HCT116 (cell line): Measurements from ENCODE around the gene SMURF1. TPM values are rescaled to one million over a fixed set of nuclear protein-coding genes. Genes with fewer than 3 reads are reported as not detected.
A peak's percentile ranks its signal among the peaks of the same experiment; 100 is the strongest.

Source experiments
- ATAC-seq: fragments of 200-7000 bp; cut with Tn5 transposase; 2 replicates; pipeline ENCODE4 v1.9.1; 2020; ENCODE audit warnings: mild to moderate bottlenecking, moderate library complexity
- BruUV-seq: library from RNA; stranded (reverse); fragments of 400-500 nt; replicated peaks from 2 replicates; lab custom pipeline; 2021; lab: Mats Ljungman, UMichigan
- CTCF ChIA-PET: fragments of 300-600 bp; sonication (Branson Sonifier 250); formaldehyde crosslinking; loops from one replicate; lab custom pipeline; 2021; ENCODE audit warnings: antibody characterized with exemption; lab: Charles Lee
- POLR2A ChIA-PET: fragments of 300-600, 350-600 bp; sonication (Branson Sonifier 250); formaldehyde crosslinking; loops from one replicate; lab custom pipeline; 2021; ENCODE audit warnings: antibody characterized with exemption; lab: Charles Lee
- RAD21 ChIA-PET, 2 experiments: fragments of 300-600 bp; sonication (Branson Sonifier 250); formaldehyde crosslinking; loops; one replicate each; lab custom pipeline; 2023; ENCODE audit warnings: low total read pairs in 2 of 2; ENCODE audit not compliant: uncharacterized antibody in 2 of 2, unreplicated experiment in 2 of 2, low non-redundant PET in 1 of 2; lab: Charles Lee
- DNase-seq: peaks from one replicate; pipeline ENCODE4 v3.0.0-alpha.2; 2010; ENCODE audit warnings: low read depth, low spot score
- H2AFZ ChIP-seq: fragments of 200-600 bp; shearing (Covaris generic), sonication (generic); 2 replicates; pipeline ENCODE4 v1.6.1; 2017; ENCODE audit warnings: low read depth, mixed run types, mixed read lengths, antibody characterized with exemption, low read length; ENCODE audit not compliant: poor library complexity, severe bottlenecking
- H3K27ac ChIP-seq: 2 replicates; pipeline ENCODE4 v1.5.1; 2012; ENCODE audit warnings: low read depth, low read length
- H3K27me3 ChIP-seq: fragments of 200-600 bp; sonication (generic); 2 replicates; pipeline ENCODE4 v1.6.1; 2016; ENCODE audit warnings: mixed run types, low read length, mixed read lengths; ENCODE audit not compliant: insufficient read depth
- H3K36me3 ChIP-seq, 2 experiments: fragments of 200-500 bp in 1 of 2; fragments of 200-600 bp in 1 of 2; sonication (Bioruptor generic) in 1 of 2; sonication (generic) in 1 of 2; 2 replicates each; pipeline versions ENCODE4 v1.5.1 to v1.6.1; 2014 to 2016; ENCODE audit warnings: low read length in 2 of 2, inconsistent platforms in 1 of 2, mixed read lengths in 1 of 2, mixed run types in 1 of 2; ENCODE audit not compliant: insufficient read depth in 2 of 2, control insufficient read depth in 1 of 2
- H3K4me1 ChIP-seq, 2 experiments: fragments of 200-600 bp in 1 of 2; sonication (generic) in 1 of 2; 2 replicates each; pipeline versions ENCODE4 v1.5.1 to v1.6.1; 2012 to 2017; ENCODE audit warnings: low read length in 2 of 2, inconsistent platforms in 1 of 2, mild to moderate bottlenecking in 1 of 2, mixed read lengths in 1 of 2, mixed run types in 1 of 2, moderate library complexity in 1 of 2; ENCODE audit not compliant: insufficient read depth in 2 of 2, control insufficient read depth in 1 of 2
- H3K4me2 ChIP-seq: fragments of 200-600 bp; sonication (generic); 2 replicates; pipeline ENCODE4 v1.6.1; 2017; ENCODE audit warnings: mixed run types, low read length, mixed read lengths
- H3K4me3 ChIP-seq, 2 experiments: fragments of 200-600 bp in 1 of 2; sonication (generic) in 1 of 2; replicated peaks in 1 of 2; 2 replicates each; pipeline ENCODE4 v1.5.1; 2011 to 2016; ENCODE audit warnings: low read length in 2 of 2, control low read depth in 1 of 2, low read depth in 1 of 2, mild to moderate bottlenecking in 1 of 2, mixed read lengths in 1 of 2, mixed run types in 1 of 2
- H3K79me2 ChIP-seq: fragments of 200-600 bp; sonication (generic); 2 replicates; pipeline ENCODE4 v1.6.1; 2017; ENCODE audit warnings: mild to moderate bottlenecking, mixed run types, low read length, moderate library complexity, mixed read lengths; ENCODE audit not compliant: insufficient read depth
- H3K9ac ChIP-seq: fragments of 200-600 bp; sonication (generic); 2 replicates; pipeline ENCODE4 v1.6.1; 2016; ENCODE audit warnings: low read length, mixed read lengths
- H3K9me2 ChIP-seq: fragments of 200-600 bp; sonication (generic), shearing (Covaris generic); 2 replicates; pipeline ENCODE4 v1.6.1; 2017; ENCODE audit warnings: mixed run types, mild to moderate bottlenecking, moderate library complexity; ENCODE audit not compliant: insufficient read depth
- H3K9me3 ChIP-seq, 2 experiments: fragments of 200-500 bp in 1 of 2; fragments of 200-600 bp in 1 of 2; sonication (Bioruptor generic) in 1 of 2; sonication (generic) in 1 of 2; 2 replicates each; pipeline ENCODE4 v1.6.1; 2014 to 2017; ENCODE audit warnings: low read length in 2 of 2, mixed read lengths in 2 of 2, inconsistent platforms in 1 of 2, low read depth in 1 of 2, mild to moderate bottlenecking in 1 of 2, mixed run types in 1 of 2, moderate library complexity in 1 of 2; ENCODE audit not compliant: control insufficient read depth in 1 of 2, insufficient read depth in 1 of 2
- H4K20me1 ChIP-seq: fragments of 200-600 bp; sonication (generic), shearing (Covaris generic); 2 replicates; pipeline ENCODE4 v1.6.1; 2017; ENCODE audit warnings: mixed run types, mild to moderate bottlenecking, moderate library complexity; ENCODE audit not compliant: insufficient read depth
- ATF3 ChIP-seq: IDR thresholded peaks from 2 replicates; pipeline ENCODE4 v1.6.1; 2012
- CBX3 ChIP-seq: IDR thresholded peaks from 2 replicates; pipeline ENCODE4 v1.6.1; 2012; ENCODE audit warnings: low read depth
- CTCF ChIP-seq, 3 experiments: fragments of 200-600 bp in 1 of 3; sonication (generic) in 1 of 3; IDR thresholded peaks in 2 of 3; conservative IDR thresholded peaks in 1 of 3; 2 replicates each; pipeline ENCODE4 v1.5.1; 2012 to 2017; ENCODE audit warnings: low read depth in 2 of 3, low read length in 2 of 3, antibody characterized with exemption in 1 of 3, borderline replicate concordance in 1 of 3, control low read depth in 1 of 3, mild to moderate bottlenecking in 1 of 3, mixed read lengths in 1 of 3, mixed run types in 1 of 3, moderate library complexity in 1 of 3; ENCODE audit not compliant: insufficient read depth in 1 of 3
- ELF1 ChIP-seq: IDR thresholded peaks from 2 replicates; pipeline ENCODE4 v1.6.1; 2012; ENCODE audit warnings: low read depth, borderline replicate concordance
- POLR2A ChIP-seq: IDR thresholded peaks from 2 replicates; pipeline ENCODE4 v1.7.0; 2011; ENCODE audit warnings: borderline replicate concordance; ENCODE audit not compliant: insufficient read depth, insufficient read length; ENCODE audit errors: extremely low read depth
- POLR2AphosphoS5 ChIP-seq: IDR thresholded peaks from 2 replicates; pipeline ENCODE4 v1.6.1; 2011; ENCODE audit warnings: mild to moderate bottlenecking, low read depth, low read length, moderate library complexity
- SRF ChIP-seq: IDR thresholded peaks from 2 replicates; pipeline ENCODE4 v1.6.1; 2012; ENCODE audit warnings: low read depth
- intact Hi-C: fragments of 100-400 bp; cut with micrococcal nuclease; formaldehyde crosslinking; loops from 2 replicates; pipeline ENCODE4 v1.10.0; 2022
- total RNA-seq: library from RNA; stranded (reverse); gene quantifications from one replicate; pipeline ENCODE4 v1.2.1, GENCODE V29; 2021; ENCODE audit not compliant: unreplicated experiment

Gene SMURF1
- total RNA-seq, 1 experiment from 2014 or later, result 24.6 TPM

- Histone ChIP-seq H3K4me3 (no peak overlapping the region), H3K9me3 (no peaks in the 10 kb centered on the region), H3K9ac (no peak overlapping the region), H3K36me3 (no peaks in the 10 kb centered on the region; a peak in 1 of 4 replicates), H3K4me1 (peaks cover 7 to 25% of the 10 kb centered on the region in 2 experiments; a peak in 3 of 4 replicates), H3K9me2 (no peaks in the 10 kb centered on the region), H3K4me2 (peak overlapping the region; percentile 13; the same call in 1 of the 2 replicates), H4K20me1 (peaks cover 9% of the 10 kb centered on the region; the same call in 1 of the 2 replicates), H3K27me3 (no peaks in the 10 kb centered on the region), H3K27ac (no peak overlapping the region), H2AFZ (no peak overlapping the region), H3K79me2 (peaks cover 92% of the 10 kb centered on the region)
- intact Hi-C loops, result no loop called here
- DNase-seq (no peak), ATAC-seq (no peak)
- ChIA-PET CTCF (no interaction called here), POLR2A (no interaction called here), RAD21 (no interaction called here)
- TF ChIP-seq ELF1, result no peak
- no peak for TF ChIP-seq POLR2A
- TF ChIP-seq POLR2AphosphoS5, result no peak
- TF ChIP-seq ATF3, result no peak
- TF ChIP-seq CTCF (IDR thresholded peaks at IDR 0.05 in 2 of 3, conservative IDR thresholded peaks at IDR 0.05 in 1 of 3; ENCODE audit: borderline replicate concordance in 1 of 3, insufficient read depth in 1 of 3, low read depth in 2 of 3, low read length in 2 of 3), result no peak
- TF ChIP-seq SRF, result no peak
- TF ChIP-seq CBX3, result no peak
- BruUV-seq, result no TSS peak
These were observed 18.4 kb downstream of the SMURF1 start for GRCh38 chr7:99125505-99125865.
